Stimulated activated CD4-positive, alpha-beta T cell treated with anti-CD3 and anti-CD28 coated beads, Interleukin-15, amount 100 ng/mL, for 1 hour (primary cell): ENCODE results near the gene PPARG.
"Not testable (repeated sequence)": the region's sequence is repeated elsewhere in the genome, so short reads cannot be mapped to it uniquely, and the experiment has no call there.

Source experiments
- DNase-seq, 2 donors: peaks; one replicate each; pipeline ENCODE4 v3.0.0-alpha.2; 2020; ENCODE audit warnings: low read depth in 1 of 2, low spot score in 1 of 2

PPARG gene

GRCh38 chr3:12288182-12289129 is at the start of gene PPARG:
Gene PPARG (plus strand): TSS chr3:12289070. CDS start chr3:12379712, 90,642 bp downstream.
- DNase-seq = no peak

DNA sequence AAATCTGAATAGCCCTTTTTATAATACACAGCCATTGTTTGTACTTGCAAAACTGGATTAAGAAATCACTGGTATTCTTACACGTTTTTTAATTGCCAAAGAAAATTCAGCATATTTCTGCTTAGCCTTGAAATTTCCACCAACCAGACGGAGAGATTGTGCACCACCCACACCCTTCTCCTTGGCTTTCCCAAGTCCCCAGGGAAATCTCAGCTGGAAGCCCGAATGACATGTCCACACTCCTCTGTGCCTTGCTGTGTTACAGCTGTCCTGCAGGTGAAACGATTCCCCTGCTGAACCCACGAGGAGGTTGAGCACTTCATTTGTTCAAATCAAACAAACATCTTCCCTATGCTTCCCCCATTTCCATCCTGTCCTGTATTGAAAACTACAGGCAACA is 49.6 kb upstream of the PPARG start:
- DNase-seq = no peak

GRCh38 chr3:12242772-12243171 is 46.1 kb upstream of the PPARG start:
- DNase-seq = no peak

DNA sequence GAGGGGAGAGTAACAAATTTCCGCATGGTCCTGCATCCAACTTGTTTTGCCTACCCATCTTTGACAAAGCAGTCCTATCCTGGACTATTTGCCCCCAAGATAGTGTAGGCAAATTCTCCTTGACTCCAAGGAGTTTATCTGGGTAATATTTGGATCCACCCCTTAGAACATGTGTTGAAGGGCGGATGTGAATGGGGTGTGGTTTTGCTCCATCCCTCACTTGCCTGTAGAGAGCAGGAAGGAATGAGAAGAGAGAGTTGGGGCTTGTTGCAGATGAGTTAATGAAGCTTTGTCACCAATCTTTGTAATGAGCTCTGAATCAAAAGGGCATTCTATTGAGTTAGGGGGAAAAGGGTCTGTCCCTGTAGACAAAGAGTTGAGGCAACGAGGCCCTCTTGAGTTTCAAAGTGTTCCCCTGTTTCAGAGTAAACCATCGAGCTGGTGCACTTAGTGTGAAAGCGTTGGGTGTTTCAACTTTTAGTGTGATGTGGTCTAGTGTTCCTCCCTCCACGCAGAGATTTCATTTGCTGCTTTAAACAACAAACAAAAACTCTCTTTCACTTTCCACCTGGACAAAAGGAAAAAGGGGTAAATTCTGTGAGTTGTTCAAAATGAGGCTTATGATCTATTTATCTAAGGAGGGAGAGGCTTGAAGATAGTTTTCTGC is 42.2 kb upstream of the PPARG start:
- DNase-seq = no peak

DNA sequence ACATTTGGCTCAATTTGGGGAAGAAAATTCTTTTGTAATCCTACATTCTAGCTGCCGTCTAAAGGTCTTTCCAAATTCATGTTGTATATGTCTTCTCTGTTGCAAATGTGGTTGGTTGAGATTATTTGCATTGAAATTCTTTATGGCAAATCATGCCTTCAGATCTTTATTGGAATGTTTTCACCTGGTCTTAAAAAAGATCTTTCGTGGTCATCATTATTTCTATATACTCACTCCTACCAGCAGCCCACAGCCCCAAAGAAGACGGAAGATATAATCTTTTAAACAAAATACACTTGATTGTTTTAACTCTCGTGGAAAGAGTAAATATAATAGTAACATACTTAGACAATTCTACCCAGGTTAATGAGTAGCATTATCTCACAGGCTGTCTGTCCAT is 41.5 kb upstream of the PPARG start:
- no peak for DNase-seq

- no peak for DNase-seq
Observed at GRCh38 chr3:12249519-12249918, 39.4 kb upstream of the PPARG start.

DNA sequence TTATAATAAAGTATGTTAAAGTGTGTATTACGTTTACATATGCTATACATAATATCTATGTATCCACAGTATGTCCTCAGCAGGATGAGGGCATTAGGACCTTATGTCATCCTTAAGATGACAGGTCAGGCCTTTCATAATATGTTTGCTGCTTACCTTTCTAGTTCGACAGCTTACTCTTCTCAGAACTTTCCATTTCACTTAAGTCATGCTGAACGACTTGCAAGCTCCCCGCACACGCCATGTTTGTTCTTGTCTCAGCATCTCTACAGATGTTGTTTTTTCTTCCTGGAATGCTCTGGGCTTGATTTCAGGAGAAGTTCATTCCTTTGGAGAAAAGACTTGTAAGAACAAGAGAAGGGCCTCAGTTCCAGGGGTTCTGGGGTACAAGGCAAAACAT is 36.0 kb upstream of the PPARG start:
- no peak for DNase-seq

- no peak for DNase-seq
Observed at GRCh38 chr3:12253516-12254343, 35.1 kb upstream of the PPARG start.

GRCh38 chr3:12255393-12255792 is 33.5 kb upstream of the PPARG start:
- DNase-seq = no peak

GRCh38 chr3:12258911-12259310 is 30.0 kb upstream of the PPARG start:
- no peak for DNase-seq

DNA sequence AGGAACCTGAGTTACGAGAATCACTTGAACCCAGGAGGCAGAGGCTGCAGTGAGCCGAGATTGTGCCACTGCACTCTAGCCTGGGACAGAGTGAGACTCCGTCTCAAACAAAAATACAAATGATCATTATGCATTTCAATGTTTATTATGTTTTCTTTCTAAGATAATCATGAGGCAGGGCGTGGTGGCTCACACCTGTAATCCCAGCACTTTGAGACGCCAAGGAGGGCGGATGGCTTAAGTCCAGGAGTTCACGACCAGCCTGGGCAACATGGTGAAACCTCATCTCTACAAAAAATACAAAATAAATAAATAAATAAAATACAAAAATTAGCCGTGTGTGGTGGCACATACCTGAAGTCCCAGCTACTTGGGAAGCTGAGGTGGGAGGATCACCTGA is 26.7 kb upstream of the PPARG start:
- DNase-seq = not testable (repeated sequence)

- DNase-seq = no peak
Observed at GRCh38 chr3:12265508-12265907, 23.4 kb upstream of the PPARG start.

- no peak for DNase-seq
Observed at GRCh38 chr3:12266038-12266437, 22.8 kb upstream of the PPARG start.

GRCh38 chr3:12267376-12268030 is 21.4 kb upstream of the PPARG start:
- no peak for DNase-seq

DNA sequence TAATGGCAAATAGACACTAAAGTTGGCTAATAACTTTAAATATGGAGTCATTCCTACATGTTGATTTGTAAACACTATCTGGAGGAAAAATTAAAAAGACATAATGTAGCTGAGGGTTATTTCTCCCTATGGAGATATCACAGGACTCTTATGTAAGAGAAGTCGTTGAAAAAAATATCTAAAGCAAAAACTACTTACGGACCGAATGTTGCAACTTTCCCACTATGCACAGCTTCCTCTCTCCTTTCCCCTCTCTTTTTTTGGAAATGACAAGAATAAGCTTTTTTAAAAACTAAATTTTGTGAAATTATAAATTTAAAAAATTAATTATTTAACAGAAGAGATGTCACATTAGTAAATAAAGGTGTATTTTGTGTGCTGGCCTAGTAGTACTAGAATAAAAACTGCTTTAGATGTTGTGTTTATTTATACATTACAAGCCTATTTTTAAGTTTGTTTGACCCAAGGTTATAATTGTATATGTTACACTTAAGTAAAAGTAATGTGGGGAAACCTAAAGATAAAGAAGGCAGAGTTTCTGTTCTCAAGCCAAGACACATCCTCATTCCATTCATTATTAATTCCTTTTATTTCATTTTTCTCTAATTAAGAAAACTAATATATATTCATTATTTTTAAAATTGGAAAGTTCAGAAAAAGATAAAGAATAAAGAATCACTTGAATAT is 20.7 kb upstream of the PPARG start:
- DNase-seq = no peak

DNA sequence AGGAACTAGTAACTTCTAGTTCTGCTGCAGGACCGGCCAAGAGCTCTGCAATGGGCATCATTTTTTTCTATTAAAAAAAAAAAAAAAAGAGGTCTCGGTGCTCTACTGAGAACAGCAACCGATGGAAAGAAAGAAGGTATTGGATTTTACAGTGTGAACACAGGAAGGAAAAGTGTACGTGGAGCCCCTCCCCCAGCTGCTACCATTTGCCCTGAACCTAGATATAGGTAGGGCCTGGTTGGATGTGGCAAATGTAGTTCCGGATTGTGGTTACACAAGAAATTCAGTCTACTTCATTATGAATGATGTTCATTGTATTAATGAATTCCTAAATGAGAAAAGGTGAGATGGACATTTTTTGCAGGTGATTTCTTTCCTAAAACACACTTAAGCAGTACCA is 17.9 kb upstream of the PPARG start:
- no peak for DNase-seq

- no peak for DNase-seq
Observed at GRCh38 chr3:12273045-12273695, 15.7 kb upstream of the PPARG start.

DNA sequence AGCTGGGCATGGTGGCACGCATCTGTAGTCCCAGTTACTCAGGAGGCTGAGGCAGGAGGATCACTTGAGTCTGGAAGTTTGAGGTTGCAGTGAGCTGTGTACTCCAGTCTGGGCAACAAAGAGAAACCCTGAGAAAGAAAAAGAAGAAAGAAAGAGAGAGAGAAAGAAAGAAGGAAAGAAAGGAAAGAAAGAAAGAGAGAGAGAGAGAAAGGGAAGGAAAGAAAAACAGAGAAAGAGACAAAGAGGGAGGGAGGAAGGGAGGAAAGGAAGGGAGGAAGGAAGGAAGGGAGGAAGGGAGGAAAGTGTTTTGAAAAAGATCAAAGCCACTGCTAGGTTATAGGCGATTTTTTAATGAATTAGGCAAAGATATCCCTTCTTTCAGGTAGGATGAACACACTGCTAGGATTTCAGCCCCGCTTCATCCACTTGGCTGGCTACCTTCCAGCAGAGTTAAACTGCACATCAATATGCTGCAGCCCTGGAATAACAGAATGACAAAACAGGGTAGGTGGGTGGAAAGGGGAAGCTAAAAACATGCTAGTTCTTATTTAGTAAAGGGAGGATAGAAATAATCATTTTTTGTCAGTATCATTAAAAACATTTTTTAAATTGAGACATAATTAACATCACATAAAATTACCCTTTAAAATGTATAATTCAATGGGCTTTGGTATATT is 12.8 kb upstream of the PPARG start:
- no peak for DNase-seq

GRCh38 chr3:12276827-12277226 is 12.0 kb upstream of the PPARG start:
- DNase-seq = not testable (repeated sequence)
